HUES64 (cell line): Measurements from ENCODE around the gene FAM151B.
"Not testable (repeated sequence)": the region's sequence is repeated elsewhere in the genome, so short reads cannot be mapped to it uniquely, and the experiment has no call there.

Experiments
- H3K27ac ChIP-seq: 2 replicates; pipeline ENCODE4 v1.7.0; 2013; ENCODE audit warnings: low read depth, low read length, inconsistent platforms
- H3K27me3 ChIP-seq: 2 replicates; pipeline ENCODE4 v1.6.1; 2013; ENCODE audit warnings: mild to moderate bottlenecking, low read length; ENCODE audit not compliant: insufficient read depth
- H3K36me3 ChIP-seq: 2 replicates; pipeline ENCODE4 v1.6.1; 2013; ENCODE audit warnings: mild to moderate bottlenecking, low read length; ENCODE audit not compliant: insufficient read depth
- H3K4me1 ChIP-seq: 2 replicates; pipeline ENCODE4 v1.6.1; 2013; ENCODE audit warnings: mild to moderate bottlenecking, low read length, moderate library complexity; ENCODE audit not compliant: insufficient read depth
- H3K4me3 ChIP-seq: 2 replicates; pipeline ENCODE4 v1.5.1; 2013; ENCODE audit warnings: mild to moderate bottlenecking, low read length, moderate library complexity
- H3K9ac ChIP-seq: 2 replicates; pipeline ENCODE4 v1.6.1; 2013; ENCODE audit warnings: mild to moderate bottlenecking, low read depth, low read length
- H3K9me3 ChIP-seq: 2 replicates; pipeline ENCODE4 v1.6.1; 2013; ENCODE audit warnings: low read depth, low read length; ENCODE audit not compliant: insufficient read depth
- WGBS: fragments of 150-250, 120-280 bp; methylation state at CpG from one replicate; pipeline ENCODE4 v1.1.7; 2013; ENCODE audit warnings: missing lambda C conversion rate; 5-methylcytosine and 5-hydroxymethylcytosine counted together

Gene FAM151B

DNA sequence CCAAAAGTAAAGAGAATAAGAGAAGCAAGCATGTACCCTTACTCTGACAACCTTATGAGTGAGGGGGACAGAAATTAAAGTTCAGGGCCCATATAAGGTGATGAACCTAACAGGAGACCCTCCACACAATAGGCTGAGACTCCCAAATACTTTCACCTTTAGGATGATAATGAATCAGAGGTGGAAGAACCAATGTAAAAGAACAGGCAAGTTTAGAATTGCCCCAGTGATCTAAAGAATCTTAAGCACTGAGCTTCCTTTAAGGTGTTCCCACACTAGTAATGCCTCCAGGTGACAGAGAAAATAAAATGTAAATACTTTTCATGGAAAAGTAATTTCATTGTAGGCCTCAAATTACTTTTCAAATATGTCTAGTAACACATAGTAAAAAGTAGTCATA is 8.2 kb upstream of the FAM151B start:
- H3K4me1 ChIP-seq, result peaks cover 9% of the 10 kb centered on the region
- H3K36me3 ChIP-seq, result peaks cover 51% of the 10 kb centered on the region
- H3K4me3 ChIP-seq, result no peak overlapping the region
- H3K9me3 ChIP-seq, result peaks cover 12% of the 10 kb centered on the region
- no peak overlapping the region for H3K27ac ChIP-seq
- no peaks in the 10 kb centered on the region for H3K27me3 ChIP-seq
- H3K9ac ChIP-seq, result no peak overlapping the region

DNA sequence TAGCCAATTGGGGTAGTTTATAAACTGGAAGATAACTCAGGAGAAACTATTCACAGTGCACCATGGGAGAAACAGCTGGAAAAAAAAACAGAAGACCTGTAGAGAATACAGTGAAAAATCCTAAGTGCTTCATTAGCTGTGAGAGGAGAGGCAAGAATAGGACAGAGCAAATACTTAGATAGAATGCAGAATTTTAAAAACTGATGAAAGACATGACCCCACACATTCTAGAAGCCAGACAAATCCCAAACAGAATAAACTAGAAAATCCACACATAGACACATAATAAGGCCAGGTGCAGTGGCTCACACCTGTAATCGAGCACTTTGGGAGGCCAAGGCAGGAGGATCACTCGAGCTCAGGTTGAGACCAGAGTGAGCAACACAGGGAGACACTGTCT is 7.5 kb upstream of the FAM151B start:
- H3K36me3 ChIP-seq, result peaks cover 46% of the 10 kb centered on the region
- H3K4me3 ChIP-seq, result no peak overlapping the region
- H3K27me3 ChIP-seq, result no peaks in the 10 kb centered on the region
- no peak overlapping the region for H3K9ac ChIP-seq
- H3K9me3 ChIP-seq, result peaks cover 12% of the 10 kb centered on the region
- no peak overlapping the region for H3K27ac ChIP-seq
- H3K4me1 ChIP-seq, result peaks cover 9% of the 10 kb centered on the region
- 92% methylated on average over 2 of the region's 2 CpGs for WGBS

DNA sequence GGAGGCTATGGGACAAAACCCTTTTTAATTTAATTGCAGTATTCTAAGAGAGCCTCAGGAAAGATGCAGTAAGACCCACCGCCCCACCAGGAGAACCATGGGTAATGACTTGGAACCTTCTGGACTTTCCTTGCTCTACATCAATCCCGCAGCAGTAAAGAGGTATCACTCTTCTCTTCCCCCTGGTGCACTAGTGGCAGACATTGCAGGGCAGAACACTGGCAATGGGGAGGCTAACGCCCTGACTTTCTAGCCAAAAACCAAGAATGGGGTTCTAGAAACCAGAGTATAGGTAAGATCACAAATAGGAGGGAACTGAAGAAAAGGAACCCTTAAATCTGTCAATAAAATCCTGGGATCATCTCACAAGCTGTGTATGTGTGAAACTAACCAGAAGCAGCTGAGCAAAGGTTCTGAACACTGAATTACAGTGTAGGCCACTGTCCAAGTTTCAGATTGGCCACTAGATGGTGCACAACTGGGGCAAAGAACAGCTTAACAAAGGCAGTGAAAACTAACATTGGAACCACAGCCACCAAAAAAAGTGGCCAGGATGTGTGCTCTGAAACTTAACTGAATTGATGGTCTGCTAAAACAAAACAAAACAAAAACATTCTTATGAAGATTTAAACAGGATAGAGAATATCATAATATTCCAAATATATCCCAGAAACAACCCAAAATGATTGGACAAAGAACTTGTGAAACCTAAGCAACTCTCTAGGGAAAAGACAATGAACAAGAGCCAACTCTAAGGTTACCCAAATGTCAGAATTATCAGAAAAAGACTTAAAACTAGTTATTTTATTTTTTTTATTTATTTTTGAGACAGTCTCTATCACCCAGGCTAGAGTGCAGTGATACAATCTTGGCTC is 6.6 kb upstream of the FAM151B start:
- Histone ChIP-seq H3K4me3 (no peak overlapping the region), H3K4me1 (peaks cover 9% of the 10 kb centered on the region), H3K9me3 (peaks cover 12% of the 10 kb centered on the region), H3K9ac (no peak overlapping the region), H3K36me3 (peaks cover 38% of the 10 kb centered on the region), H3K27me3 (no peaks in the 10 kb centered on the region), H3K27ac (no peak overlapping the region)
- 94% methylated on average over 3 of the region's 3 CpGs for WGBS

- H3K27me3 ChIP-seq, result 0 out of 2 replicates have a peak, but pooled peaks cover 3% of the 10 kb centered on the region
- 86% methylated on average over 4 of the region's 4 CpGs for WGBS
- H3K27ac ChIP-seq, result no peak overlapping the region
- H3K9ac ChIP-seq, result no peak overlapping the region
- H3K9me3 ChIP-seq, result peaks cover 12% of the 10 kb centered on the region
- H3K36me3 ChIP-seq, result peaks cover 31% of the 10 kb centered on the region
- no peak overlapping the region for H3K4me3 ChIP-seq
- H3K4me1 ChIP-seq, result peaks cover 12% of the 10 kb centered on the region
Measured at GRCh38 chr5:80482578-80482977, 5.3 kb upstream of the FAM151B start.

DNA sequence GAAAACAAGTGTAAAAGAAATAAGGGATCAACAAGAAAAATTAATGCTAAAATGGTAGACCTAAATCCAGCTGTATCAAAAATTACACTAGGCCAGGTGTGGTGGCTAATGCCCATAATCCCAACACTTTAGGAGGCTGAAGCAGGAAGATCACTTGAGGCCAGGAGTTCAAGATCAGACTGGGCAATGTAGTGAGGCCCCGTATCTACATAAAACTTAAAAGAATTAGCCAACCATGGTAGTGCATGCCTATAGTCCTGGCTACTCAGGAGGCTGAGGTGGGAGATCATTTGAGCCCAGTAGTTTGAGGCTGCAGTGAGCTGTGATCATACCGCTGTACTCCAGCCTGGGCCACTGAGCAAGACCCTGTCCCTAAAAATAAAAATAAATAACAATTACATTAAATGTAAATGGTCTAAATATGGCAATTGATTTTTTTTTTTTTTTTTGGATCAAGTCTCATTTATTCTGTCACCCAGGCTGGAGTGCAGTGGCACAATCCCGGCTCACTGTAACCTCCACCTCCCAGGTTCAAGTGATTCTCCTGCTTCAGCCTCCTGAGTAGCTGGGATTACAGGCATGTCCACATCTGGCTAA is 4.2 kb upstream of the FAM151B start:
- Histone ChIP-seq H3K27me3 (0 out of 2 replicates have a peak, but pooled peaks cover 3% of the 10 kb centered on the region), H3K9ac (no peak overlapping the region), H3K9me3 (peaks cover 12% of the 10 kb centered on the region), H3K36me3 (peaks cover 22% of the 10 kb centered on the region), H3K4me1 (peaks cover 15% of the 10 kb centered on the region), H3K4me3 (no peak overlapping the region), H3K27ac (no peak overlapping the region)
- 96% methylated on average over 3 of the region's 3 CpGs for WGBS

DNA sequence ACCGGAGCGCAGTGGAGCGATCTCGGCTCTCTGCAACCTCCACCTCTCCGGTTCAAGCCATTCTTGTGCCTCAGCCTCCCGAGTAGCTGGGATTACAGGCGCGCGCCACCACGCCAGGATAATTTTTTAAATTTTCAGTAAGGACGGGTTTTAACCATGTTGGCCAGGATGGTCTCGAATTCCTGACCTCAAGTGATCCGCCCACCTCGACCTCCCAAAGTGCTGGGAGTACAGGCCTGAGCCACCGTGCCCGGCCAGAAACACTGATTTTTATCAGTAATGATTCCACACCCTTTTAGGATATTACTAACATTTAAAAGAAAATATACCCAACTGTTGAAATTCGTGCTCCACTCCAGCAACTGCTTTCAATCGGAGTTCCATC is 464 bp upstream of the FAM151B start:
- Histone ChIP-seq H3K4me3 (peak overlapping the region; percentile 61), H3K9ac (peak overlapping the region; percentile 60), H3K4me1 (peaks cover 18% of the 10 kb centered on the region), H3K36me3 (peaks cover 14% of the 10 kb centered on the region; the same call in 1 of the 2 replicates), H3K27ac (peak overlapping the region; percentile 14; the same call in 1 of the 2 replicates), H3K27me3 (0 out of 2 replicates have a peak, but pooled peaks cover 3% of the 10 kb centered on the region), H3K9me3 (peaks cover 6% of the 10 kb centered on the region)
- WGBS, result 70% methylated on average over 18 of the region's 18 CpGs

DNA sequence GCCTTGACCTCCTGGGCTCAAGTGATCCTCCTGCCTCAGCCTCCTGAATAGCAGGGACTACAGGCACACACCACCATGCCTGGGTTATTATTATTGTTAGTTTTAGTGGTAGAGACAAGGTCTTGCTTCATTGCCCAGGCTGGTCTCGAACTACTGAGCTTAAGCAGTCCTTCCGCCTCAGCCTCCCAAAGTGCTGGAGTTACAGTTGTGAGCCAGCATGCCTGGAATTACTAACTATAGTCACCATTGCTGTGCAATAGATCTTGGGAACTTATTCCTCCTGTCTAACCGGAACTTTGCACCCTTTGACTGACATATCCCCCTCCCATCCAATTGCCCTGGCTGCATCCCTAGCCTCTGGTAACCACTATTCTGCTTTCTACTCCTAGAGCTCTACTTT is 3.4 kb downstream of the FAM151B start:
- 94% methylated on average over 3 of the region's 3 CpGs for WGBS
- Histone ChIP-seq H3K27me3 (0 out of 2 replicates have a peak, but pooled peaks cover 3% of the 10 kb centered on the region), H3K4me1 (peaks cover 32% of the 10 kb centered on the region), H3K9ac (no peak overlapping the region), H3K27ac (no peak overlapping the region), H3K4me3 (no peak overlapping the region), H3K9me3 (peaks cover 2% of the 10 kb centered on the region; the same call in 1 of the 2 replicates), H3K36me3 (no peaks in the 10 kb centered on the region)

GRCh38 chr5:80492741-80493140 is 4.8 kb downstream of the FAM151B start:
- WGBS, result 97% methylated on average over 3 of the region's 3 CpGs
- peak overlapping the region; percentile 71 for H3K27ac ChIP-seq
- peaks cover 2% of the 10 kb centered on the region; the same call in 1 of the 2 replicates for H3K9me3 ChIP-seq
- H3K4me1 ChIP-seq, result peaks cover 36% of the 10 kb centered on the region
- H3K27me3 ChIP-seq, result no peaks in the 10 kb centered on the region
- no peaks in the 10 kb centered on the region for H3K36me3 ChIP-seq
- H3K4me3 ChIP-seq, result no peak overlapping the region
- H3K9ac ChIP-seq, result no peak overlapping the region

DNA sequence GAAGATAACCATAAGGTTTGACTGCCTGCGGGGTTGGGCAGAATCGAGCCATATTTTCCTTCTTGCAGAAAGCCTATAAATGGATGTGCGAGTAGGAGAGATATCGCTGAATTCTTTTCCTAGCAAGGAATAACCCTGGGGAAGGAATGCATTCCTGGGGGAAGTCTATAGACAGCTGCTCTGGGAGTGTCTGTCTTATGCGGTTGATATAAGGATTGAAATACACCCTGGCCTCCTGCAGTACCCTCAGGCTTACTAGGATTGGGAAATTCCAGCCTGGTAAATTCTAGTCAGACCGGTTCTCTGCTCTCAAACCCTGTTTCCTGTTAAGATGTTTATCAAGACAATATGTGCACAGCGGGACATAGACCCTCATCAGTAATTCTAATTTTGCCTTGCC is 5.5 kb downstream of the FAM151B start:
- H3K4me1 ChIP-seq, result peaks cover 36% of the 10 kb centered on the region
- 85% methylated on average over 7 of the region's 7 CpGs for WGBS
- H3K9me3 ChIP-seq, H3K27me3 ChIP-seq, H3K36me3 ChIP-seq: not testable (repeated sequence)
- H3K4me3 ChIP-seq, result peak overlapping the region; percentile 22; the same call in 1 of the 2 replicates
- H3K27ac ChIP-seq, result peak overlapping the region; percentile 71
- 0 out of 2 replicates have a peak overlapping the region, but pooled peaks have one; percentile 9 for H3K9ac ChIP-seq

DNA sequence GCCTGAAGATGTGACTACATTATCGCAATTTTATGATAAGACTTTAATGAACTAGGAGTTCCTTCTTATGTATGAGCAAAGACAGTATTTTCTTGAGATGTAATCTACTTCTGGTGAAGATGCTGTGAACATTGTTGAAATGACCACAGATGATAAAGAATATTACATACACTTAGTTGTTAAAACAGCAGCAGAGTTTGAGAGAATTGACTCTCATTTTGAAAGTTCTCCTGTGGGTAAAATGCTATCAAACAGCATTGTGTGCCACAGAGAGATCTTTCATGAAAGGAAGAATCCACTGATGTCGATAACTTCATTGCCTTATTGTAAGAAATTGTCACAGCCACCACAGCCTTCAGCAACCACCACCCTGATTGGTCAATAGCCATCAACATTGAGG is 8.0 kb downstream of the FAM151B start:
- H3K27me3 ChIP-seq, result no peaks in the 10 kb centered on the region
- no peak overlapping the region for H3K4me3 ChIP-seq
- peaks cover 21% of the 10 kb centered on the region for H3K4me1 ChIP-seq
- peaks cover 2% of the 10 kb centered on the region; the same call in 1 of the 2 replicates for H3K9me3 ChIP-seq
- H3K36me3 ChIP-seq, result no peaks in the 10 kb centered on the region
- H3K9ac ChIP-seq, result no peak overlapping the region
- no peak overlapping the region for H3K27ac ChIP-seq
- 83% methylated on average over 2 of the region's 2 CpGs for WGBS

DNA sequence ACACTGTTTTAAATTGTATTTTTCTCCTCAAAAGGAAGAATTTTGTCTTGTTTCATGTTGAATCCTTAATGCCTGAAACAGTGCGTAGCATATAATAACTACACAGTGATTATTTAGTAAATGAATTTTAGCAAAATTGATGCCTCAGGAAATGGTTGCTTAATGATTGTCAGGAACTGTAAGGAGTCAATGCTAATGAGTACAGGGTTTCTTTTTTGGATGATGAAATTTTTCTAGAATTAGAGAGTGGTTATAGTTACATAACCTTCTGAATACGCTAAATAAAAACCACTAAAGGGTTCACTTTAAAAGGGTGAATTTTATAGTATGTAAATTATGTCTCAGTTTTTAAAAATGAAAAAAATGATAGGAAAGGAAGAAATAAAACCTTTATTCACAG is 14.9 kb downstream of the FAM151B start:
- WGBS, result 100% methylated on average over 1 of the region's 2 CpGs

More for the DNA sequence above, 14.9 kb downstream of the FAM151B start:
- no peak overlapping the region for H3K27ac ChIP-seq
- H3K4me1 ChIP-seq, result no peaks in the 10 kb centered on the region
- H3K27me3 ChIP-seq, result no peaks in the 10 kb centered on the region
- H3K36me3 ChIP-seq, result no peaks in the 10 kb centered on the region
- H3K9me3 ChIP-seq, result no peaks in the 10 kb centered on the region
- H3K4me3 ChIP-seq, result no peak overlapping the region
- H3K9ac ChIP-seq, result no peak overlapping the region
